HG03108 (cell line): ENCODE measurements around the gene CHST11.

Experiments
- ATAC-seq: cut with Tn5 transposase; IDR thresholded peaks from one replicate; pipeline ENCODE4 v1.9.1; 2021; ENCODE audit warnings: moderate library complexity; ENCODE audit not compliant: unreplicated experiment

The CHST11 gene

GRCh38 chr12:104687823-104688573 lies 231.2 kb downstream of the CHST11 start:
- ATAC-seq, result no peak

GRCh38 chr12:104689635-104690034 lies 232.9 kb downstream of the CHST11 start:
- no peak for ATAC-seq

- ATAC-seq, result peak; percentile 40
These were observed 235.2 kb downstream of the CHST11 start for GRCh38 chr12:104691721-104692556.

GRCh38 chr12:104692557-104693218 lies 235.9 kb downstream of the CHST11 start:
- no peak for ATAC-seq

GRCh38 chr12:104693493-104693892 lies 236.7 kb downstream of the CHST11 start:
- no peak for ATAC-seq

GRCh38 chr12:104694161-104694560 lies 237.4 kb downstream of the CHST11 start:
- no peak for ATAC-seq

- ATAC-seq, result no peak
These were observed 238.0 kb downstream of the CHST11 start for GRCh38 chr12:104694711-104695110.

GRCh38 chr12:104695453-104696148 lies 238.9 kb downstream of the CHST11 start:
- ATAC-seq, result peak; percentile 39

GRCh38 chr12:104697186-104697585 lies 240.4 kb downstream of the CHST11 start:
- no peak for ATAC-seq

GRCh38 chr12:104698871-104699270 lies 242.1 kb downstream of the CHST11 start:
- ATAC-seq, result no peak

- ATAC-seq, result peak; percentile 48
These were observed 242.9 kb downstream of the CHST11 start for GRCh38 chr12:104699489-104700190.

GRCh38 chr12:104700324-104700723 lies 243.6 kb downstream of the CHST11 start:
- ATAC-seq, result no peak

- ATAC-seq, result no peak
These were observed 244.6 kb downstream of the CHST11 start for GRCh38 chr12:104701301-104701700.

- ATAC-seq, result no peak
These were observed 245.0 kb downstream of the CHST11 start for GRCh38 chr12:104701756-104702155.

GRCh38 chr12:104702565-104703139 lies 245.9 kb downstream of the CHST11 start:
- no peak for ATAC-seq

GRCh38 chr12:104703372-104703771 lies 246.6 kb downstream of the CHST11 start:
- no peak for ATAC-seq

GRCh38 chr12:104704224-104704779 lies 247.6 kb downstream of the CHST11 start:
- ATAC-seq, result no peak

- ATAC-seq, result no peak
These were observed 250.4 kb downstream of the CHST11 start for GRCh38 chr12:104707194-104707593.

- no peak for ATAC-seq
These were observed 251.2 kb downstream of the CHST11 start for GRCh38 chr12:104707794-104708558.
